VCaP (cell line): ENCODE data around the gene DLX6.

Experiments
- H3K27ac ChIP-seq: fragments of 450-650 bp; 2 replicates; pipeline ENCODE4 v1.5.1; 2017
- CTCF ChIP-seq: fragments of 450-650 bp; conservative IDR thresholded peaks from 2 replicates; pipeline ENCODE4 v1.5.1; 2017; ENCODE audit warnings: mild to moderate bottlenecking, moderate library complexity

Gene DLX6

DNA sequence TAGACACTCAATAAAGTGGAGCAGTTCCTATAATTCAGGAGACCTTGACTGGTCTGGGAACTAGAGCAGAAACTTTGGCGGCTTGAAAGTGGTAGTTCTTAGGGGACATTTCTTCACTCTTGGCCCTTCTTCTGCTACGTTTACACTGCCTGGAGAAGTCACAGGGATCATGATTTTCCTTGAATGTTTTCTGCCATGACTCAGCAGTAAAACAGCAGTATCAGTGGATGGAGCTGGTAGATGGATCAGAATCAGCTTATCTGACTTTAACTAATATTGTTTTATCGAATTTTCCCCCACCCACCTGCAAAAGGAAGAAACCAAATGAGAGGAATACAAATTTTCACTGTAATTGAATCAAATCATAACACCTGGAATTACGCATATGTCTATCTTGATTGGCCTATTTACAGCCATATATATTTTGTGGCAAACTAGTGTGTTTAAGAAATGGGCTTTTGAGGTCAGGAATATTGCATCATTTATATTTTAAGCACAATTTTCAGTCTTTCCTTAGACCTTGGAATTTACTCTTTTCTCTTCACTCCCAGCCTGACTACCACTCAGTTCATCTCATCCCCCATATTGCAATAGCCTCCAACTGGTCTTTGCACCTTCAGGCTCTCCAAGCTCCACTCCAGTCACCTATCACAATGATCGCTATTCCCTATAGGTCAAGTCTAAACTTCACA is 34.2 kb downstream of the DLX6 start:
- H3K27ac ChIP-seq = no peak overlapping the region
- no peak for TF ChIP-seq CTCF

- H3K27ac ChIP-seq = no peak overlapping the region
- no peak for TF ChIP-seq CTCF
These were observed 37.9 kb downstream of the DLX6 start for GRCh38 chr7:97043281-97043680.
